WTC11 (cell line): ENCODE data around the gene TYRP1. TPM values are rescaled to one million over a fixed set of nuclear protein-coding genes. Genes with fewer than 3 reads are reported as not detected.

Experiments used
- ATAC-seq: fragments of 200-7000 bp; cut with Tn5 transposase; 2 replicates; pipeline ENCODE4 v1.10.0; 2021; ENCODE audit warnings: mild to moderate bottlenecking, moderate library complexity
- CTCF ChIA-PET: fragments of 300-600 bp; sonication (Branson Sonifier 250); formaldehyde crosslinking; loops from one replicate; lab custom pipeline; 2021; ENCODE audit warnings: antibody characterized with exemption; lab: Charles Lee
- POLR2A ChIA-PET: fragments of 350-600 bp; sonication (Branson Sonifier 250); formaldehyde crosslinking; loops from one replicate; lab custom pipeline; 2021; ENCODE audit warnings: antibody characterized with exemption; lab: Charles Lee
- DNase-seq: peaks from one replicate; pipeline ENCODE4 v3.0.0; 2021; ENCODE audit warnings: low spot score
- H3K27ac Mint-ChIP-seq: 2 replicates; pipeline ENCODE4 v1.8.0; 2021; ENCODE audit warnings: mixed read lengths
- H3K27me3 Mint-ChIP-seq: 2 replicates; pipeline ENCODE4 v1.8.0; 2021; ENCODE audit warnings: low read depth, mild to moderate bottlenecking, moderate library complexity, mixed read lengths
- H3K36me3 Mint-ChIP-seq: 2 replicates; pipeline ENCODE4 v1.8.0; 2021; ENCODE audit warnings: mixed read lengths
- H3K4me1 Mint-ChIP-seq: 2 replicates; pipeline ENCODE4 v1.8.0; 2022; ENCODE audit warnings: mixed read lengths
- H3K4me3 Mint-ChIP-seq: 2 replicates; pipeline ENCODE4 v1.8.0; 2021; ENCODE audit warnings: mild to moderate bottlenecking, moderate library complexity, mixed read lengths
- H3K9me3 Mint-ChIP-seq: 2 replicates; pipeline ENCODE4 v1.8.0; 2021; ENCODE audit warnings: mixed read lengths
- ATF1 ChIP-seq: sonication (generic); formaldehyde crosslinking; IDR thresholded peaks from 2 replicates; pipeline ENCODE4 v1.8.1; 2023; ENCODE audit warnings: mild to moderate bottlenecking, moderate library complexity, missing genetic modification reagents
- ETV6 ChIP-seq: sonication (generic); formaldehyde crosslinking; IDR thresholded peaks from 2 replicates; pipeline ENCODE4 v1.8.1; 2022; ENCODE audit warnings: mild to moderate bottlenecking, missing genetic modification reagents
- FOXJ3 ChIP-seq: sonication (generic); formaldehyde crosslinking; IDR thresholded peaks from 2 replicates; pipeline ENCODE4 v1.9.0; 2021; ENCODE audit warnings: missing genetic modification reagents, mild to moderate bottlenecking, borderline replicate concordance
- GTF2I ChIP-seq: fragments of 250-450 bp; sonication (Bioruptor Pico); conservative IDR thresholded peaks from 2 replicates; pipeline ENCODE4 v1.4.0; 2021; ENCODE audit warnings: mild to moderate bottlenecking
- IRF2 ChIP-seq: sonication (generic); formaldehyde crosslinking; IDR thresholded peaks from 2 replicates; pipeline ENCODE4 v1.8.0; 2022; ENCODE audit warnings: low read depth, missing genetic modification reagents, borderline replicate concordance
- JAZF1 ChIP-seq: fragments of 250-450 bp; sonication (Bioruptor Pico); IDR thresholded peaks from 2 replicates; pipeline ENCODE4 v1.9.0; 2021; ENCODE audit warnings: moderate library complexity, mild to moderate bottlenecking, inconsistent platforms
- KAT7 ChIP-seq: sonication (generic); formaldehyde crosslinking; IDR thresholded peaks from 2 replicates; pipeline ENCODE4 v1.8.1; 2023; ENCODE audit warnings: missing genetic modification reagents, mild to moderate bottlenecking, borderline replicate concordance
- NFATC4 ChIP-seq: fragments of 250-450 bp; sonication (Bioruptor Pico); IDR thresholded peaks from 2 replicates; pipeline ENCODE4 v1.9.0; 2021; ENCODE audit warnings: mild to moderate bottlenecking
- NFE2L1 ChIP-seq: sonication (generic); formaldehyde crosslinking; IDR thresholded peaks from 2 replicates; pipeline ENCODE4 v1.8.1; 2023; ENCODE audit warnings: missing genetic modification reagents
- NR1H2 ChIP-seq: sonication (generic); formaldehyde crosslinking; IDR thresholded peaks from 2 replicates; pipeline ENCODE4 v1.9.0; 2021; ENCODE audit warnings: mild to moderate bottlenecking, moderate library complexity, missing genetic modification reagents
- NR3C1 ChIP-seq: sonication (generic); formaldehyde crosslinking; conservative IDR thresholded peaks from 2 replicates; pipeline ENCODE4 v1.8.1; 2023; ENCODE audit warnings: low read depth, mild to moderate bottlenecking, missing genetic modification reagents
- PRRX2 ChIP-seq: fragments of 250-450 bp; sonication (Bioruptor Pico); IDR thresholded peaks from 2 replicates; pipeline ENCODE4 v1.8.0; 2021; ENCODE audit warnings: mild to moderate bottlenecking
- RORB ChIP-seq: fragments of 250-450 bp; sonication (Bioruptor Pico); IDR thresholded peaks from 2 replicates; pipeline ENCODE4 v1.9.0; 2021; ENCODE audit warnings: mild to moderate bottlenecking
- SOX15 ChIP-seq: fragments of 250-450 bp; sonication (Bioruptor Pico); IDR thresholded peaks from 2 replicates; pipeline ENCODE4 v1.9.0; 2021; ENCODE audit warnings: mild to moderate bottlenecking
- ZBTB21 ChIP-seq: sonication (generic); formaldehyde crosslinking; IDR thresholded peaks from 2 replicates; pipeline ENCODE4 v1.8.1; 2023; ENCODE audit warnings: mild to moderate bottlenecking, missing genetic modification reagents, borderline replicate concordance
- ZNF138 ChIP-seq: sonication (generic); formaldehyde crosslinking; conservative IDR thresholded peaks from 2 replicates; pipeline ENCODE4 v1.8.1; 2022; ENCODE audit warnings: mild to moderate bottlenecking, moderate library complexity, missing genetic modification reagents
- ZNF416 ChIP-seq: fragments of 250-450 bp; sonication (Bioruptor Pico); IDR thresholded peaks from 2 replicates; pipeline ENCODE4 v1.9.0; 2021; ENCODE audit warnings: mild to moderate bottlenecking, inconsistent platforms
- total RNA-seq: library from RNA; stranded (reverse); gene quantifications from 3 replicates; pipeline ENCODE4 v1.2.3, GENCODE V29; 2021
- TF ChIP-seq, protein P1 (sequence below): sonication (generic); formaldehyde crosslinking; IDR thresholded peaks from 2 replicates; pipeline ENCODE4 v1.8.0; 2022; ENCODE audit warnings: mild to moderate bottlenecking, missing genetic modification reagents
- TF ChIP-seq, protein P2 (sequence below): sonication (generic); formaldehyde crosslinking; IDR thresholded peaks from 2 replicates; pipeline ENCODE4 v1.8.0; 2023; ENCODE audit warnings: missing genetic modification reagents, mild to moderate bottlenecking, borderline replicate concordance
- TF ChIP-seq, protein P3 (sequence below): sonication (generic); formaldehyde crosslinking; IDR thresholded peaks from 2 replicates; pipeline ENCODE4 v1.8.0; 2022; ENCODE audit warnings: mild to moderate bottlenecking, missing genetic modification reagents
- TF ChIP-seq, protein P4 (sequence below): fragments of 250-450 bp; sonication (Bioruptor Pico); IDR thresholded peaks from 2 replicates; pipeline ENCODE4 v1.9.0; 2021; ENCODE audit warnings: moderate library complexity, mild to moderate bottlenecking, inconsistent platforms, borderline replicate concordance
- TF ChIP-seq, protein P5 (sequence below): sonication (generic); formaldehyde crosslinking; IDR thresholded peaks from 2 replicates; pipeline ENCODE4 v1.8.0; 2022; ENCODE audit warnings: mild to moderate bottlenecking, missing genetic modification reagents

Gene TYRP1
- total RNA-seq, 1 experiment from 2014 or later: 0.31 TPM

DNA sequence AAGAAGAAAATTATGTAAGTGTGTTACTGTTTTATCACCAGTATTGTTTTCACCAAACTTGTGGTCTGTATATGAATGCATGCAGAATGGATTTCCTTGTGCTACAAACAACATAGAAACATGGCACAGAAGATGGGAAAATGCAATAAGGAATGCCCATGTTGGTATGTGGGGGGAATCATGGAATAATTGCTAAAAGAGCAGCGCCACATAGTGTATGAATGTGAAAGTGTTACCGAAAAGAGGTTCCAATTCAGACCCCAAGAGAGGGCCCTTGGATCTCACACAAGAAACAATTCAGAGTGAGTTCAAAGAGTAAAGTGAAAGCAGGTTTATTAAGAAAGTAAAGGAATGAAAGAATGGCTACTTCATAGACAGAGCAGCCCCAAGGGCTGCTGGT lies 26.4 kb upstream of the TYRP1 start (continued):
- no peak for TF ChIP-seq ZNF416 (CRISPR knock-in tag)
- no peak for TF ChIP-seq NFE2L1 (CRISPR knock-in tag)
- no peak for TF ChIP-seq FOXJ3 (CRISPR knock-in tag)
- TF ChIP-seq PRRX2 (CRISPR knock-in tag): no peak
- no peak for TF ChIP-seq ZBTB21 (CRISPR knock-in tag)
- TF ChIP-seq RORB (CRISPR knock-in tag): no peak
- TF ChIP-seq, protein P1, sequence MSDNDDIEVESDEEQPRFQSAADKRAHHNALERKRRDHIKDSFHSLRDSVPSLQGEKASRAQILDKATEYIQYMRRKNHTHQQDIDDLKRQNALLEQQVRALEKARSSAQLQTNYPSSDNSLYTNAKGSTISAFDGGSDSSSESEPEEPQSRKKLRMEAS (CRISPR knock-in tag): no peak

DNA sequence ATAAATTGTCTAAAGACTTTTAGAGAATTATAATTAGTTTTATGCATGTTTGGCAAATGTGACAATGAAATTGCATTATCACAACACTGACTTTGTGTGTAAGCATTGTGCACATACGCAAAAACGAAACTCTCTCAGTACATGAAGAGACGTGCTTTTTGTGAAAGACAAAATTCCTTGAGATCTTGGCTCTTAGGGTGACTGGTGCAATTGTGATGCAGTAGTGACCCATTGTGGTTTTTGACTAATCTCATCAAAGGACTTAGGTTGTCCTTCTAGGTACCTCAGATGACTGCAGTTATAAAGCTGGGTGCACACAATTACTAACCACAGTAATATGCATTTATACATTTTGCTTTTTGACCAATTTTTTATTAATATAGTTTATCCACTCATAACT lies 25.3 kb upstream of the TYRP1 start:
- no peaks in the 10 kb centered on the region for H3K9me3 Mint-ChIP-seq
- peaks cover 4% of the 10 kb centered on the region for H3K4me1 Mint-ChIP-seq
- no peak for TF ChIP-seq NFATC4 (CRISPR knock-in tag)
- no peak for TF ChIP-seq SOX15 (CRISPR knock-in tag)
- no peak for TF ChIP-seq GTF2I (CRISPR knock-in tag)
- TF ChIP-seq NR1H2 (CRISPR knock-in tag): no peak
- no peak for TF ChIP-seq KAT7 (CRISPR knock-in tag)
- TF ChIP-seq JAZF1 (CRISPR knock-in tag): no peak
- TF ChIP-seq, protein P2, sequence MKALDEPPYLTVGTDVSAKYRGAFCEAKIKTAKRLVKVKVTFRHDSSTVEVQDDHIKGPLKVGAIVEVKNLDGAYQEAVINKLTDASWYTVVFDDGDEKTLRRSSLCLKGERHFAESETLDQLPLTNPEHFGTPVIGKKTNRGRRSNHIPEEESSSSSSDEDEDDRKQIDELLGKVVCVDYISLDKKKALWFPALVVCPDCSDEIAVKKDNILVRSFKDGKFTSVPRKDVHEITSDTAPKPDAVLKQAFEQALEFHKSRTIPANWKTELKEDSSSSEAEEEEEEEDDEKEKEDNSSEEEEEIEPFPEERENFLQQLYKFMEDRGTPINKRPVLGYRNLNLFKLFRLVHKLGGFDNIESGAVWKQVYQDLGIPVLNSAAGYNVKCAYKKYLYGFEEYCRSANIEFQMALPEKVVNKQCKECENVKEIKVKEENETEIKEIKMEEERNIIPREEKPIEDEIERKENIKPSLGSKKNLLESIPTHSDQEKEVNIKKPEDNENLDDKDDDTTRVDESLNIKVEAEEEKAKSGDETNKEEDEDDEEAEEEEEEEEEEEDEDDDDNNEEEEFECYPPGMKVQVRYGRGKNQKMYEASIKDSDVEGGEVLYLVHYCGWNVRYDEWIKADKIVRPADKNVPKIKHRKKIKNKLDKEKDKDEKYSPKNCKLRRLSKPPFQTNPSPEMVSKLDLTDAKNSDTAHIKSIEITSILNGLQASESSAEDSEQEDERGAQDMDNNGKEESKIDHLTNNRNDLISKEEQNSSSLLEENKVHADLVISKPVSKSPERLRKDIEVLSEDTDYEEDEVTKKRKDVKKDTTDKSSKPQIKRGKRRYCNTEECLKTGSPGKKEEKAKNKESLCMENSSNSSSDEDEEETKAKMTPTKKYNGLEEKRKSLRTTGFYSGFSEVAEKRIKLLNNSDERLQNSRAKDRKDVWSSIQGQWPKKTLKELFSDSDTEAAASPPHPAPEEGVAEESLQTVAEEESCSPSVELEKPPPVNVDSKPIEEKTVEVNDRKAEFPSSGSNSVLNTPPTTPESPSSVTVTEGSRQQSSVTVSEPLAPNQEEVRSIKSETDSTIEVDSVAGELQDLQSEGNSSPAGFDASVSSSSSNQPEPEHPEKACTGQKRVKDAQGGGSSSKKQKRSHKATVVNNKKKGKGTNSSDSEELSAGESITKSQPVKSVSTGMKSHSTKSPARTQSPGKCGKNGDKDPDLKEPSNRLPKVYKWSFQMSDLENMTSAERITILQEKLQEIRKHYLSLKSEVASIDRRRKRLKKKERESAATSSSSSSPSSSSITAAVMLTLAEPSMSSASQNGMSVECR (CRISPR knock-in tag): no peak
- no peak for TF ChIP-seq ZNF138 (CRISPR knock-in tag)
- no peak for TF ChIP-seq PRRX2 (CRISPR knock-in tag)
- no peak for TF ChIP-seq NR3C1 (CRISPR knock-in tag)
- TF ChIP-seq, protein P3, sequence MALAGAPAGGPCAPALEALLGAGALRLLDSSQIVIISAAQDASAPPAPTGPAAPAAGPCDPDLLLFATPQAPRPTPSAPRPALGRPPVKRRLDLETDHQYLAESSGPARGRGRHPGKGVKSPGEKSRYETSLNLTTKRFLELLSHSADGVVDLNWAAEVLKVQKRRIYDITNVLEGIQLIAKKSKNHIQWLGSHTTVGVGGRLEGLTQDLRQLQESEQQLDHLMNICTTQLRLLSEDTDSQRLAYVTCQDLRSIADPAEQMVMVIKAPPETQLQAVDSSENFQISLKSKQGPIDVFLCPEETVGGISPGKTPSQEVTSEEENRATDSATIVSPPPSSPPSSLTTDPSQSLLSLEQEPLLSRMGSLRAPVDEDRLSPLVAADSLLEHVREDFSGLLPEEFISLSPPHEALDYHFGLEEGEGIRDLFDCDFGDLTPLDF: no peak
- no peak for TF ChIP-seq ETV6 (CRISPR knock-in tag)
- no peak for TF ChIP-seq ATF1 (CRISPR knock-in tag)
- TF ChIP-seq IRF2: no peak
- TF ChIP-seq, protein P4, sequence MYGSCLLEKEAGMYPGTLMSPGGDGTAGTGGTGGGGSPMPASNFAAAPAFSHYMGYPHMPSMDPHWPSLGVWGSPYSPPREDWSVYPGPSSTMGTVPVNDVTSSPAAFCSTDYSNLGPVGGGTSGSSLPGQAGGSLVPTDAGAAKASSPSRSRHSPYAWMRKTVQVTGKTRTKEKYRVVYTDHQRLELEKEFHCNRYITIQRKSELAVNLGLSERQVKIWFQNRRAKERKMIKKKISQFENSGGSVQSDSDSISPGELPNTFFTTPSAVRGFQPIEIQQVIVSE (CRISPR knock-in tag): no peak
- TF ChIP-seq, protein P5, sequence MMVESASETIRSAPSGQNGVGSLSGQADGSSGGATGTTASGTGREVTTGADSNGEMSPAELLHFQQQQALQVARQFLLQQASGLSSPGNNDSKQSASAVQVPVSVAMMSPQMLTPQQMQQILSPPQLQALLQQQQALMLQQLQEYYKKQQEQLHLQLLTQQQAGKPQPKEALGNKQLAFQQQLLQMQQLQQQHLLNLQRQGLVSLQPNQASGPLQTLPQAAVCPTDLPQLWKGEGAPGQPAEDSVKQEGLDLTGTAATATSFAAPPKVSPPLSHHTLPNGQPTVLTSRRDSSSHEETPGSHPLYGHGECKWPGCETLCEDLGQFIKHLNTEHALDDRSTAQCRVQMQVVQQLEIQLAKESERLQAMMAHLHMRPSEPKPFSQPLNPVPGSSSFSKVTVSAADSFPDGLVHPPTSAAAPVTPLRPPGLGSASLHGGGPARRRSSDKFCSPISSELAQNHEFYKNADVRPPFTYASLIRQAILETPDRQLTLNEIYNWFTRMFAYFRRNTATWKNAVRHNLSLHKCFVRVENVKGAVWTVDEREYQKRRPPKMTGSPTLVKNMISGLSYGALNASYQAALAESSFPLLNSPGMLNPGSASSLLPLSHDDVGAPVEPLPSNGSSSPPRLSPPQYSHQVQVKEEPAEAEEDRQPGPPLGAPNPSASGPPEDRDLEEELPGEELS: no peak
- no peaks in the 10 kb centered on the region; the same call in 1 of the 2 replicates for H3K27me3 Mint-ChIP-seq
- ChIA-PET CTCF (no interaction called here), POLR2A (no interaction called here)
- ATAC-seq: no peak
- H3K36me3 Mint-ChIP-seq: no peaks in the 10 kb centered on the region
- H3K27ac Mint-ChIP-seq: no peak overlapping the region
- no peak overlapping the region for H3K4me3 Mint-ChIP-seq
- DNase-seq: no peak
